ENCODE results near the gene ASXL1. TPM values are rescaled to one million over a fixed set of nuclear protein-coding genes. Genes with fewer than 3 reads are reported as not detected.
"Not testable (repeated sequence)": the region's sequence is repeated elsewhere in the genome, so short reads cannot be mapped to it uniquely, and the experiment has no call there.

The ASXL1 gene
- total RNA-seq, 1 donor from 2014 or later = 25.0 TPM

GRCh38 chr20:32380745-32381144, 22.6 kb downstream of the ASXL1 start:
- no peak for TF ChIP-seq CTCF (IDR thresholded peaks at IDR 0.05; ENCODE audit: borderline replicate concordance)
- Histone ChIP-seq H3K27ac (replicated peaks) (no peak overlapping the region), H3K27me3 (ENCODE audit: low read depth) (no peaks in the 10 kb centered on the region), H3K9me3 (replicated peaks) (no peaks in the 10 kb centered on the region), H3K4me3 (no peak overlapping the region), H3K4me1 (peaks cover 25% of the 10 kb centered on the region), H3K36me3 (peaks cover 26% of the 10 kb centered on the region)
- intact Hi-C loops (cut with micrococcal nuclease) = no loop called here
- DNase-seq = no peak

- no peak overlapping the region for H3K27ac ChIP-seq (replicated peaks)
- H3K4me3 ChIP-seq = no peak overlapping the region
- intact Hi-C loops (cut with micrococcal nuclease) = no loop called here
- H3K27me3 ChIP-seq (ENCODE audit: low read depth) = no peaks in the 10 kb centered on the region
- peaks cover 22% of the 10 kb centered on the region for H3K36me3 ChIP-seq
- DNase-seq = no peak
- peaks cover 34% of the 10 kb centered on the region for H3K4me1 ChIP-seq
- TF ChIP-seq CTCF (IDR thresholded peaks at IDR 0.05; ENCODE audit: borderline replicate concordance) = no peak
- H3K9me3 ChIP-seq (replicated peaks) = no peaks in the 10 kb centered on the region
These were observed 24.2 kb downstream of the ASXL1 start for GRCh38 chr20:32382102-32382950.

- H3K9me3 ChIP-seq (replicated peaks); intact Hi-C loops (cut with micrococcal nuclease); DNase-seq; H3K4me3 ChIP-seq; H3K27me3 ChIP-seq (ENCODE audit: low read depth); H3K27ac ChIP-seq (replicated peaks): not testable (repeated sequence)
- Histone ChIP-seq H3K4me1 (peaks cover 38% of the 10 kb centered on the region), H3K36me3 (peaks cover 22% of the 10 kb centered on the region)
These were observed 25.3 kb downstream of the ASXL1 start for GRCh38 chr20:32383441-32383840.

GRCh38 chr20:32385541-32385940, 27.4 kb downstream of the ASXL1 start:
- TF ChIP-seq CTCF (IDR thresholded peaks at IDR 0.05; ENCODE audit: borderline replicate concordance) = no peak
- peaks cover 45% of the 10 kb centered on the region for H3K4me1 ChIP-seq

GRCh38 chr20:32386091-32386490, 28.0 kb downstream of the ASXL1 start:
- Histone ChIP-seq H3K4me1 (peaks cover 45% of the 10 kb centered on the region), H3K27ac (replicated peaks) (no peak overlapping the region), H3K36me3 (peaks cover 18% of the 10 kb centered on the region), H3K4me3 (peak overlapping the region; percentile 38), H3K27me3 (ENCODE audit: low read depth) (no peaks in the 10 kb centered on the region), H3K9me3 (replicated peaks) (no peaks in the 10 kb centered on the region)
- DNase-seq = no peak
- intact Hi-C loops (cut with micrococcal nuclease) = no loop called here
- TF ChIP-seq CTCF (IDR thresholded peaks at IDR 0.05; ENCODE audit: borderline replicate concordance) = no peak

More at GRCh38 chr20:32385541-32385940, 27.4 kb downstream of the ASXL1 start:
- peak overlapping the region; percentile 38 for H3K4me3 ChIP-seq
- DNase-seq = no peak
- no peak overlapping the region for H3K27ac ChIP-seq (replicated peaks)
- H3K36me3 ChIP-seq = peaks cover 18% of the 10 kb centered on the region
- no peaks in the 10 kb centered on the region for H3K9me3 ChIP-seq (replicated peaks)
- no peaks in the 10 kb centered on the region for H3K27me3 ChIP-seq (ENCODE audit: low read depth)
- intact Hi-C loops (cut with micrococcal nuclease) = no loop called here

- intact Hi-C loops (cut with micrococcal nuclease) = no loop called here
- DNase-seq = no peak
These were observed 29.1 kb downstream of the ASXL1 start for GRCh38 chr20:32387252-32387651.

More at GRCh38 chr20:32387252-32387651, 29.1 kb downstream of the ASXL1 start:
- H3K27ac ChIP-seq (replicated peaks) = no peak overlapping the region
- no peaks in the 10 kb centered on the region for H3K27me3 ChIP-seq (ENCODE audit: low read depth)
- H3K4me1 ChIP-seq = peaks cover 45% of the 10 kb centered on the region
- H3K4me3 ChIP-seq = no peak overlapping the region
- no peaks in the 10 kb centered on the region for H3K9me3 ChIP-seq (replicated peaks)
- TF ChIP-seq CTCF (IDR thresholded peaks at IDR 0.05; ENCODE audit: borderline replicate concordance) = no peak
- H3K36me3 ChIP-seq = peaks cover 21% of the 10 kb centered on the region

Data from left ventricle myocardium inferior (tissue), 1 donor.